K562 (cell line): ENCODE data around the gene RPS8. TPM values are rescaled to one million over a fixed set of nuclear protein-coding genes. Genes with fewer than 3 reads are reported as not detected.
A peak's percentile ranks its signal among the peaks of the same experiment; 100 is the strongest.

Experiments
- ATAC-seq: fragments of 200-7000 bp; cut with Tn5 transposase; 3 replicates; pipeline ENCODE4 v1.9.1; 2020; ENCODE audit warnings: moderate library complexity
- BruUV-seq: library from RNA; stranded (reverse); fragments of 400-500 nt; replicated peaks from 2 replicates; lab custom pipeline; 2021; lab: Mats Ljungman, UMichigan
- CTCF ChIA-PET: fragments of 300-600 bp; formaldehyde crosslinking; extraction: SDS; loops from one replicate; lab custom pipeline; 2021; ENCODE audit warnings: low intra/inter-chr PET ratio; lab: Yijun Ruan, JAX
- POLR2A ChIA-PET: fragments of 300-600, 350-650 bp; sonication (Branson Sonifier 250); formaldehyde crosslinking; extraction: SDS; loops from one replicate; lab custom pipeline; 2021; ENCODE audit warnings: antibody characterized with exemption, inconsistent platforms; lab: Yijun Ruan, JAX
- DNase-seq, 4 experiments: peaks; one replicate each; pipeline versions ENCODE4 v3.0.0 to v3.0.0-alpha.2; 2011 to 2018; ENCODE audit warnings: low spot score in 3 of 4, mixed read lengths in 3 of 4; ENCODE audit errors: extremely low read depth in 1 of 4
- FAIRE-seq: peaks from 2 replicates; lab custom pipeline; 2011; peaks lifted over from hg19 to GRCh38; lab: Jason Lieb, UNC
- H2AFZ ChIP-seq: 2 replicates; pipeline ENCODE4 v1.6.0; 2011; ENCODE audit warnings: low read depth, low read length, control low read depth, inconsistent platforms
- H3K27ac ChIP-seq: fragments of 200-600 bp; 3 replicates; pipeline ENCODE4 v1.8.0; 2011; ENCODE audit warnings: low read depth, mild to moderate bottlenecking, control low read depth, inconsistent platforms, low read length, moderate library complexity, mixed read lengths; ENCODE audit errors: extremely low read depth
- H3K27me3 ChIP-seq, 2 experiments: fragments of 300-600 bp in 1 of 2; 2 replicates in 1 of 2; 3 replicates in 1 of 2; pipeline versions ENCODE4 v1.6.0 to v1.8.0; 2011; ENCODE audit warnings: inconsistent platforms in 2 of 2, low read length in 2 of 2, mild to moderate bottlenecking in 1 of 2, mixed read lengths in 1 of 2, moderate library complexity in 1 of 2; ENCODE audit not compliant: control insufficient read depth in 2 of 2, insufficient read depth in 2 of 2
- H3K36me3 ChIP-seq: fragments of 300-600 bp; 3 replicates; pipeline ENCODE4 v1.8.0; 2011; ENCODE audit warnings: mild to moderate bottlenecking, low read length, inconsistent platforms; ENCODE audit not compliant: control insufficient read depth, insufficient read depth
- H3K4me1 ChIP-seq, 2 experiments: fragments of 200-600 bp in 1 of 2; replicated peaks in 1 of 2; 2 replicates in 1 of 2; 3 replicates in 1 of 2; pipeline versions ENCODE4 v1.5.1 to v1.8.0; 2011; ENCODE audit warnings: inconsistent platforms in 2 of 2, low read length in 2 of 2, mild to moderate bottlenecking in 1 of 2, mixed read lengths in 1 of 2, moderate library complexity in 1 of 2; ENCODE audit not compliant: control insufficient read depth in 2 of 2, insufficient read depth in 2 of 2
- H3K4me2 ChIP-seq: 2 replicates; pipeline ENCODE4 v1.6.1; 2011; ENCODE audit warnings: low read length, control low read depth, inconsistent platforms, mixed read lengths; ENCODE audit not compliant: insufficient read depth
- H3K4me3 ChIP-seq: fragments of 200-600 bp; sonication (generic), shearing (Covaris generic); 2 replicates; pipeline ENCODE4 v1.5.1; 2016; ENCODE audit warnings: control low read depth, inconsistent platforms
- H3K79me2 ChIP-seq: fragments of 200-600 bp; 3 replicates; pipeline ENCODE4 v1.8.0; 2011; ENCODE audit warnings: low read length, inconsistent platforms; ENCODE audit not compliant: control insufficient read depth, insufficient read depth
- H3K9ac ChIP-seq, 2 experiments: 2 replicates each; pipeline versions ENCODE4 v1.6.0 to v1.6.1; 2011; ENCODE audit warnings: low read depth in 2 of 2, low read length in 2 of 2, control low read depth in 1 of 2, inconsistent platforms in 1 of 2, mild to moderate bottlenecking in 1 of 2, mixed read lengths in 1 of 2; ENCODE audit not compliant: insufficient read depth in 1 of 2
- H3K9me1 ChIP-seq: one replicate; pipeline ENCODE4 v1.6.0; 2011; ENCODE audit warnings: inconsistent platforms, mild to moderate bottlenecking, low read length, moderate library complexity; ENCODE audit not compliant: control insufficient read depth, insufficient read depth
- H3K9me3 ChIP-seq: replicated peaks from 2 replicates; pipeline ENCODE4 v1.5.1; 2011; ENCODE audit warnings: low read depth, low read length, inconsistent platforms; ENCODE audit not compliant: control insufficient read depth, insufficient read depth
- H4K20me1 ChIP-seq: replicated peaks from 2 replicates; pipeline ENCODE4 v1.6.1; 2011; ENCODE audit warnings: low read length, inconsistent platforms, mixed read lengths; ENCODE audit not compliant: control insufficient read depth, insufficient read depth
- CREB1 ChIP-seq, 2 experiments: sonication (generic) in 1 of 2; formaldehyde crosslinking in 1 of 2; IDR thresholded peaks; 2 replicates each; pipeline versions ENCODE4 v1.6.1 to v1.8.0; 2012 to 2022; ENCODE audit warnings: inconsistent platforms in 1 of 2, mild to moderate bottlenecking in 1 of 2, missing genetic modification reagents in 1 of 2, moderate library complexity in 1 of 2
- DIDO1 ChIP-seq: fragments of 450-650 bp; IDR thresholded peaks from 2 replicates; pipeline ENCODE4 v1.6.1; 2016; ENCODE audit warnings: low read depth, missing biosample characterization, missing genetic modification characterization
- ELF1 ChIP-seq: fragments of 200-800 bp; sonication (Bioruptor generic); IDR thresholded peaks from 2 replicates; pipeline ENCODE4 v1.6.1; 2016; ENCODE audit warnings: missing genetic modification characterization, missing compliant biosample characterization
- FOXK1 ChIP-seq: sonication (generic); formaldehyde crosslinking; IDR thresholded peaks from 2 replicates; pipeline ENCODE4 v1.8.0; 2022; ENCODE audit warnings: missing genetic modification reagents, mild to moderate bottlenecking, borderline replicate concordance
- GATAD2A ChIP-seq: fragments of 450-650 bp; IDR thresholded peaks from 2 replicates; pipeline ENCODE4 v1.6.1; 2017
- KDM4B ChIP-seq, 2 experiments: fragments of 450-650 bp in 1 of 2; sonication (generic) in 1 of 2; IDR thresholded peaks; 2 replicates each; pipeline ENCODE4 v1.6.1; 2016 to 2017; ENCODE audit warnings: borderline replicate concordance in 2 of 2, antibody characterized with exemption in 1 of 2, low read depth in 1 of 2, mild to moderate bottlenecking in 1 of 2
- PHB ChIP-seq: fragments of 250-450 bp; sonication (Bioruptor Pico); IDR thresholded peaks from 2 replicates; pipeline ENCODE4 v1.5.0; 2021
- PML ChIP-seq: IDR thresholded peaks from 2 replicates; pipeline ENCODE4 v1.6.1; 2012; ENCODE audit warnings: low read length, inconsistent platforms
- POLR2G ChIP-seq: fragments of 200-400 bp; formaldehyde crosslinking; IDR thresholded peaks from 2 replicates; pipeline ENCODE4 v1.6.1; 2017; ENCODE audit warnings: low read depth, mild to moderate bottlenecking, antibody characterized with exemption, low read length, moderate library complexity
- RBFOX2 ChIP-seq: fragments of 200-400 bp; formaldehyde crosslinking; IDR thresholded peaks from 2 replicates; pipeline ENCODE4 v1.6.1; 2017; ENCODE audit warnings: low read depth, mild to moderate bottlenecking, low read length, moderate library complexity
- TEAD1 ChIP-seq, 2 experiments: fragments of 450-650 bp in 1 of 2; sonication (generic) in 1 of 2; formaldehyde crosslinking; IDR thresholded peaks; 2 replicates each; pipeline versions ENCODE4 v1.4.0 to v1.8.0; 2020 to 2022; ENCODE audit warnings: mild to moderate bottlenecking in 2 of 2, missing genetic modification reagents in 1 of 2
- ZFX ChIP-seq: sonication (generic); formaldehyde crosslinking; IDR thresholded peaks from 2 replicates; pipeline ENCODE4 v1.8.0; 2022; ENCODE audit warnings: mild to moderate bottlenecking, missing genetic modification reagents, moderate library complexity
- ZNF121 ChIP-seq: sonication (generic); formaldehyde crosslinking; conservative IDR thresholded peaks from 2 replicates; pipeline ENCODE4 v1.8.0; 2022; ENCODE audit warnings: missing genetic modification reagents
- WGBS: fragments of 100-300 bp; shearing (Covaris generic); methylation state at CpG from one replicate; pipeline ENCODE4 v1.1.6; 2016; ENCODE audit warnings: low coverage, mixed read lengths; ENCODE audit not compliant: insufficient coverage; ENCODE audit errors: missing lambda C conversion rate; 5-methylcytosine and 5-hydroxymethylcytosine counted together
- in situ Hi-C: fragments of 300-500 bp; cut with MboI; formaldehyde crosslinking; loops from 4 replicates; pipeline ENCODE4 v1.15.0; 2018; ENCODE audit warnings: inconsistent platforms, mixed read lengths
- intact Hi-C: fragments of 100-400 bp; cut with micrococcal nuclease; formaldehyde crosslinking; loops from 2 replicates; pipeline ENCODE4 v1.14.2; 2022
- polyA plus RNA-seq, 8 experiments: library from polyadenylated mRNA; depleted of rRNA in 4 of 8; stranded (reverse) in 5 of 8; unstranded in 3 of 8; fragments of >200 nt; fragmentation: Nextera tagmentation in 2 of 8; fragmentation: Illumina TruSeq in 1 of 8; extraction: Ambion mirVana in 2 of 8; extraction: Trizol in 1 of 8; gene quantifications; 2 replicates each; pipeline versions ENCODE4 v1.2.1 to v1.2.3, GENCODE V29; 2011 to 2014; ENCODE audit warnings: inconsistent platforms in 1 of 8, missing spikeins in 1 of 8
- total RNA-seq, 7 experiments: library from RNA; depleted of rRNA in 6 of 7; stranded (reverse); fragments of >200 nt in 6 of 7; fragmentation: Illumina TruSeq in 2 of 7; extraction: Trizol in 2 of 7; gene quantifications; 2 replicates each; pipeline versions ENCODE4 v1.2.1 to v1.2.3, GENCODE V29; 2011 to 2021; ENCODE audit warnings: low replicate concordance in 1 of 7
- TF ChIP-seq, protein P1 (sequence below): fragments of 250-450 bp; sonication (Bioruptor Pico); IDR thresholded peaks from 2 replicates; pipeline ENCODE4 v1.6.1; 2021; ENCODE audit warnings: mild to moderate bottlenecking
- TF ChIP-seq, protein P2 (sequence below): fragments of 250-450 bp; sonication (Bioruptor Pico); IDR thresholded peaks from 2 replicates; pipeline ENCODE4 v1.9.0; 2021; ENCODE audit warnings: mild to moderate bottlenecking, inconsistent platforms
- TF ChIP-seq, protein P3 (sequence below), 2 experiments: fragments of 450-650 bp; IDR thresholded peaks; 2 replicates each; pipeline ENCODE4 v1.6.1; 2016
- TF ChIP-seq, protein P4 (sequence below): sonication (generic); formaldehyde crosslinking; IDR thresholded peaks from 2 replicates; pipeline ENCODE4 v1.8.0; 2022; ENCODE audit warnings: mild to moderate bottlenecking, missing genetic modification reagents

RPS8 gene
- total and polyA plus RNA-seq, 9 of the 15 experiments (the other 6 are each of a cell fraction or from before 2014, with no cell fraction given) = 2,431 to 4,168 (median 3,109) TPM

DNA sequence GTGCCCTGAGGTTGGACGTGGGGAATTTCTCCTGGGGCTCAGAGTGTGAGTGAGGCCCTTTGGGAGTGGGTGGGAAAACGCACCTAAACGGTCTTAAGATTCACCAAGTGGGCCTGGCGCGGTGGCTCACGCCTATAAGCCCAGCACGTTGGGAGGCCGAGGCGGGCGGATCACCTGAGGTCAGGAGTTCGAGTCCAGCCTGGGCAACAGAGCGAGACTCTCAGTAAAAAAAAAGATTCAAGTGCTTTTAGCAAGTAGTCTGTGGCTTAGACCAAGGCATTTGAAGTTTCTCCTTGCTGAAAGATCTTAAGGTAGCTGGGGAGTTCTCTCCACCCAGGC is 1.4 kb downstream of the RPS8 start:
- H3K4me3 ChIP-seq = peak overlapping the region; percentile 75
- peak overlapping the region; percentile 93 for H3K4me2 ChIP-seq
- intact Hi-C loops (loop anchor here (5.0 kb wide), 1 partner anchor 41 kb away; no protein-coding TSS in a partner anchor), in situ Hi-C loops (no loop called here)
- H3K9ac ChIP-seq = peak overlapping the region; percentile 99
- H3K27ac ChIP-seq = peak overlapping the region; percentile 98
- H2AFZ ChIP-seq = no peak overlapping the region
- no peaks in the 10 kb centered on the region for H3K9me3 ChIP-seq
- WGBS = 0% methylated on average over 12 of the region's 12 CpGs
- no peaks in the 10 kb centered on the region for H3K27me3 ChIP-seq
- ATAC-seq (no peak), DNase-seq (no peak), FAIRE-seq (no peak)
- peaks cover 31% of the 10 kb centered on the region for H4K20me1 ChIP-seq
- ChIA-PET POLR2A (interaction anchor here (0.6 to 11.6 kb wide), 17 partner anchors 10 to 1530 kb away, joined by 3 to 253 read pairs (median 25); partner anchors contain the start of genes BEST4, BTBD19, DYNLT4 and RNU5D-1), CTCF (no interaction called here)
- H3K79me2 ChIP-seq = peaks cover 54% of the 10 kb centered on the region
- H3K9me1 ChIP-seq = peaks cover 10% of the 10 kb centered on the region
- peaks cover 60% of the 10 kb centered on the region for H3K36me3 ChIP-seq
- peaks cover 13 to 22% of the 10 kb centered on the region in 2 experiments for H3K4me1 ChIP-seq
- BruUV-seq = no TSS peak
- TF ChIP-seq TEAD1 (CRISPR knock-in tag; IDR thresholded peaks at IDR 0.05) (0 out of 4 replicates have a peak, but pooled peaks of 1 of the 2 experiments have one; percentile 5), DIDO1 (tag) (no peak), ZFX (CRISPR knock-in tag) (no peak), ELF1 (tag) (no peak), GATAD2A (no peak), POLR2G (peak; percentile 54), FOXK1 (CRISPR knock-in tag) (0 out of 2 replicates have a peak, but pooled peaks have one; percentile 5), CREB1 (IDR thresholded peaks at IDR 0.05) (0 out of 2 replicates have a peak, but pooled peaks have one; percentile 13), CREB1 (CRISPR knock-in tag; IDR thresholded peaks at IDR 0.05) (no peak; the same call in 1 of the 2 replicates), ZNF121 (CRISPR knock-in tag) (peak; percentile 90), RBFOX2 (peak; percentile 45), KDM4B (IDR thresholded peaks at IDR 0.05; ENCODE audit: borderline replicate concordance in 2 of 2, low read depth in 1 of 2) (0 out of 4 replicates have a peak, but pooled peaks of 1 of the 2 experiments have one; percentile 48), PHB (CRISPR knock-in tag) (0 out of 2 replicates have a peak, but pooled peaks have one; percentile 4), PML (0 out of 2 replicates have a peak, but pooled peaks have one; percentile 14)
- TF ChIP-seq, protein P1, sequence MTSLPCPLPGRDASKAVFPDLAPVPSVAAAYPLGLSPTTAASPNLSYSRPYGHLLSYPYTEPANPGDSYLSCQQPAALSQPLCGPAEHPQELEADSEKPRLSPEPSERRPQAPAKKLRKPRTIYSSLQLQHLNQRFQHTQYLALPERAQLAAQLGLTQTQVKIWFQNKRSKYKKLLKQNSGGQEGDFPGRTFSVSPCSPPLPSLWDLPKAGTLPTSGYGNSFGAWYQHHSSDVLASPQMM (CRISPR knock-in tag) = no peak
- TF ChIP-seq, protein P2, sequence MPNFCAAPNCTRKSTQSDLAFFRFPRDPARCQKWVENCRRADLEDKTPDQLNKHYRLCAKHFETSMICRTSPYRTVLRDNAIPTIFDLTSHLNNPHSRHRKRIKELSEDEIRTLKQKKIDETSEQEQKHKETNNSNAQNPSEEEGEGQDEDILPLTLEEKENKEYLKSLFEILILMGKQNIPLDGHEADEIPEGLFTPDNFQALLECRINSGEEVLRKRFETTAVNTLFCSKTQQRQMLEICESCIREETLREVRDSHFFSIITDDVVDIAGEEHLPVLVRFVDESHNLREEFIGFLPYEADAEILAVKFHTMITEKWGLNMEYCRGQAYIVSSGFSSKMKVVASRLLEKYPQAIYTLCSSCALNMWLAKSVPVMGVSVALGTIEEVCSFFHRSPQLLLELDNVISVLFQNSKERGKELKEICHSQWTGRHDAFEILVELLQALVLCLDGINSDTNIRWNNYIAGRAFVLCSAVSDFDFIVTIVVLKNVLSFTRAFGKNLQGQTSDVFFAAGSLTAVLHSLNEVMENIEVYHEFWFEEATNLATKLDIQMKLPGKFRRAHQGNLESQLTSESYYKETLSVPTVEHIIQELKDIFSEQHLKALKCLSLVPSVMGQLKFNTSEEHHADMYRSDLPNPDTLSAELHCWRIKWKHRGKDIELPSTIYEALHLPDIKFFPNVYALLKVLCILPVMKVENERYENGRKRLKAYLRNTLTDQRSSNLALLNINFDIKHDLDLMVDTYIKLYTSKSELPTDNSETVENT (CRISPR knock-in tag) = 0 out of 2 replicates have a peak, but pooled peaks have one; percentile 14
- TF ChIP-seq, protein P3, sequence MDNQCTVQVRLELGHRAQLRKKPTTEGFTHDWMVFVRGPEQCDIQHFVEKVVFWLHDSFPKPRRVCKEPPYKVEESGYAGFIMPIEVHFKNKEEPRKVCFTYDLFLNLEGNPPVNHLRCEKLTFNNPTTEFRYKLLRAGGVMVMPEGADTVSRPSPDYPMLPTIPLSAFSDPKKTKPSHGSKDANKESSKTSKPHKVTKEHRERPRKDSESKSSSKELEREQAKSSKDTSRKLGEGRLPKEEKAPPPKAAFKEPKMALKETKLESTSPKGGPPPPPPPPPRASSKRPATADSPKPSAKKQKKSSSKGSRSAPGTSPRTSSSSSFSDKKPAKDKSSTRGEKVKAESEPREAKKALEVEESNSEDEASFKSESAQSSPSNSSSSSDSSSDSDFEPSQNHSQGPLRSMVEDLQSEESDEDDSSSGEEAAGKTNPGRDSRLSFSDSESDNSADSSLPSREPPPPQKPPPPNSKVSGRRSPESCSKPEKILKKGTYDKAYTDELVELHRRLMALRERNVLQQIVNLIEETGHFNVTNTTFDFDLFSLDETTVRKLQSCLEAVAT (IDR thresholded peaks at IDR 0.05) = peak in 1 of 2 experiments; percentile 38; a peak in 1 of 4 replicates
- TF ChIP-seq, protein P4, sequence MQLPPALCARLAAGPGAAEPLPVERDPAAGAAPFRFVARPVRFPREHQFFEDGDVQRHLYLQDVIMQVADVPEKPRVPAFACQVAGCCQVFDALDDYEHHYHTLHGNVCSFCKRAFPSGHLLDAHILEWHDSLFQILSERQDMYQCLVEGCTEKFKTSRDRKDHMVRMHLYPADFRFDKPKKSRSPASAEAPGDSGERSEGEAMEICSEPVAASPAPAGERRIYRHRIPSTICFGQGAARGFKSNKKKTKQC = 0 out of 2 replicates have a peak, but pooled peaks have one; percentile 43
